ENCODE results near the gene ZNF391. TPM values are rescaled to one million over a fixed set of nuclear protein-coding genes. Genes with fewer than 3 reads are reported as not detected.

Gene ZNF391
- total and polyA plus RNA-seq, 2 donors (not counting 3 experiments of a cell fraction or from before 2014, with no cell fraction given) = 0.17 to 0.42 TPM

- Histone ChIP-seq H3K9me3 (replicated peaks; ENCODE audit: control insufficient read depth, insufficient read depth, low read length) (peaks cover under 1% of the 10 kb centered on the region), H2AFZ (ENCODE audit: low read depth, low read length) (no peak overlapping the region), H3K27me3 (ENCODE audit: control insufficient read depth in 2 of 2, insufficient read depth in 2 of 2, low read length in 2 of 2) (no peaks in the 10 kb centered on the region), H3K27ac (ENCODE audit: insufficient read depth, low read depth, low read length) (no peak overlapping the region), H3K4me2 (ENCODE audit: insufficient read depth, low read length) (no peak overlapping the region), H3K9me1 (replicated peaks; ENCODE audit: control insufficient read depth, extremely low read depth, insufficient read depth, low read length) (no peaks in the 10 kb centered on the region), H3K4me1 (ENCODE audit: control insufficient read depth, extremely low read depth, insufficient read depth, low read length) (no peaks in the 10 kb centered on the region), H3K79me2 (ENCODE audit: control insufficient read depth, insufficient read depth, low read length) (no peaks in the 10 kb centered on the region), H3K36me3 (ENCODE audit: control insufficient read depth in 2 of 2, extremely low read depth in 1 of 2, insufficient read depth in 2 of 2, low read length in 2 of 2) (no peaks in the 10 kb centered on the region), H4K20me1 (replicated peaks; ENCODE audit: control insufficient read depth, extremely low read depth, insufficient read depth, low read length) (no peaks in the 10 kb centered on the region), H3K9ac (replicated peaks; ENCODE audit: extremely low read depth, insufficient read depth, low read length) (no peak overlapping the region), H3K4me3 (replicated peaks in 1 of 3; ENCODE audit: insufficient read depth in 1 of 3, low read depth in 1 of 3, low read length in 3 of 3) (no peak overlapping the region)
- intact Hi-C loops (cut with micrococcal nuclease) (no loop called here), dilution Hi-C loops (cut with MboI; ENCODE audit: extremely low pct_ligation_motif_present, low sequenced_read_pairs) (no loop called here)
- BruUV-seq (replicated peaks) = no TSS peak
- DNase-seq (ENCODE audit: low read depth, low spot score) (no peak), FAIRE-seq (no peak)
- CTCF ChIA-PET = no interaction called here
- TF ChIP-seq FOS (IDR thresholded peaks at IDR 0.05; ENCODE audit: borderline replicate concordance, insufficient read depth, low read length) (no peak), EZH2 (IDR thresholded peaks at IDR 0.05; ENCODE audit: borderline replicate concordance, low read depth, low read length, severe bottlenecking) (no peak), MYC (IDR thresholded peaks at IDR 0.05; ENCODE audit: low read depth, low read length) (no peak), GATA2 (IDR thresholded peaks at IDR 0.05; ENCODE audit: insufficient read depth, insufficient read length, low read depth, low read length) (no peak), POLR2AphosphoS5 (IDR thresholded peaks at IDR 0.05; ENCODE audit: insufficient read depth, low read depth, low read length) (no peak), MAX (IDR thresholded peaks at IDR 0.05; ENCODE audit: insufficient read depth, insufficient read length) (no peak), JUN (IDR thresholded peaks at IDR 0.05; ENCODE audit: borderline replicate concordance, insufficient read depth, insufficient read length, low read depth) (no peak), POLR2A (IDR thresholded peaks at IDR 0.05; ENCODE audit: low read depth, low read length) (no peak), CTCF (IDR thresholded peaks at IDR 0.05; ENCODE audit: extremely low read depth in 1 of 2, insufficient read depth in 1 of 2, low read depth in 1 of 2, low read length in 2 of 2) (no peak)
- POLR2A ChIA-PET = no interaction called here
Observed at GRCh38 chr6:27406085-27406484, 17.5 kb downstream of the ZNF391 start.
